Liver (tissue), 9 donors: ENCODE measurements around the gene SH3D19. TPM values are rescaled to one million over a fixed set of nuclear protein-coding genes. Genes with fewer than 3 reads are reported as not detected.

Experiments
- DNase-seq: peaks from one replicate; pipeline ENCODE4 v3.0.0-alpha.2; 2017; ENCODE audit warnings: low spot score
- H3K27ac ChIP-seq, 2 donors: one replicate each; pipeline ENCODE4 v1.7.0; 2013; ENCODE audit warnings: inconsistent platforms in 2 of 2, low read length in 2 of 2, control low read depth in 1 of 2, low read depth in 1 of 2, mild to moderate bottlenecking in 1 of 2
- H3K27me3 ChIP-seq, 4 donors: one replicate each; pipeline versions ENCODE4 v1.6.1 to v1.7.0; 2013; ENCODE audit warnings: low read length in 3 of 4, inconsistent platforms in 1 of 4, mild to moderate bottlenecking in 1 of 4, moderate library complexity in 1 of 4; ENCODE audit not compliant: control insufficient read depth in 4 of 4, insufficient read depth in 4 of 4
- H3K36me3 ChIP-seq, 4 donors: one replicate each; pipeline versions ENCODE4 v1.6.1 to v1.7.0; 2013; ENCODE audit warnings: low read length in 3 of 4, mild to moderate bottlenecking in 3 of 4, low read depth in 1 of 4, moderate library complexity in 1 of 4; ENCODE audit not compliant: control insufficient read depth in 4 of 4, insufficient read depth in 3 of 4
- H3K4me1 ChIP-seq, 4 donors: one replicate each; pipeline versions ENCODE4 v1.6.1 to v1.7.0; 2013; ENCODE audit warnings: low read length in 3 of 4, mild to moderate bottlenecking in 3 of 4, moderate library complexity in 1 of 4; ENCODE audit not compliant: control insufficient read depth in 4 of 4, insufficient read depth in 4 of 4
- H3K4me3 ChIP-seq, 3 donors: one replicate each; pipeline versions ENCODE4 v1.6.1 to v1.7.0; 2013; ENCODE audit warnings: low read length in 3 of 3, control low read depth in 1 of 3, low read depth in 1 of 3, mild to moderate bottlenecking in 1 of 3
- H3K9ac ChIP-seq, 2 donors: one replicate each; pipeline ENCODE4 v1.7.0; 2013; ENCODE audit warnings: low read length in 2 of 2, mild to moderate bottlenecking in 2 of 2, moderate library complexity in 2 of 2, control low read depth in 1 of 2, low read depth in 1 of 2
- H3K9me3 ChIP-seq, 4 donors: one replicate each; pipeline versions ENCODE4 v1.6.1 to v1.7.0; 2013; ENCODE audit warnings: low read length in 3 of 4; ENCODE audit not compliant: control insufficient read depth in 4 of 4
- ATF3 ChIP-seq: IDR thresholded peaks from 2 replicates; pipeline ENCODE4 v1.6.1; 2016; ENCODE audit warnings: antibody characterized with exemption
- CTCF ChIP-seq: fragments of 150-350 bp; IDR thresholded peaks from 2 replicates; pipeline ENCODE4 v1.5.1; 2017; ENCODE audit warnings: improper control_type of control experiment, low read depth, low read length; ENCODE audit not compliant: missing input control
- EGR1 ChIP-seq, 2 donors: IDR thresholded peaks; 2 replicates each; pipeline ENCODE4 v1.6.1; 2016 to 2018; ENCODE audit warnings: antibody characterized with exemption in 2 of 2, low read depth in 2 of 2
- FOXA1 ChIP-seq: IDR thresholded peaks from 2 replicates; pipeline ENCODE4 v1.6.1; 2016; ENCODE audit warnings: antibody characterized with exemption
- FOXA2 ChIP-seq: IDR thresholded peaks from 2 replicates; pipeline ENCODE4 v1.6.1; 2016; ENCODE audit warnings: antibody characterized with exemption
- GABPA ChIP-seq, 2 donors: IDR thresholded peaks in 1 of 2; conservative IDR thresholded peaks in 1 of 2; 2 replicates each; pipeline ENCODE4 v1.6.1; 2016; ENCODE audit warnings: antibody characterized with exemption in 2 of 2, mild to moderate bottlenecking in 1 of 2, moderate library complexity in 1 of 2
- HNF4A ChIP-seq, 2 donors: conservative IDR thresholded peaks; 2 replicates each; pipeline ENCODE4 v1.6.1; 2016; ENCODE audit warnings: antibody characterized with exemption in 2 of 2, mild to moderate bottlenecking in 2 of 2
- HNF4G ChIP-seq: IDR thresholded peaks from 2 replicates; pipeline ENCODE4 v1.6.1; 2016; ENCODE audit warnings: antibody characterized with exemption
- JUND ChIP-seq, 2 donors: IDR thresholded peaks; 2 replicates each; pipeline ENCODE4 v1.6.1; 2016; ENCODE audit warnings: antibody characterized with exemption in 2 of 2
- MAX ChIP-seq: IDR thresholded peaks from 2 replicates; pipeline ENCODE4 v1.6.1; 2016; ENCODE audit warnings: antibody characterized with exemption
- NR2F2 ChIP-seq: IDR thresholded peaks from 2 replicates; pipeline ENCODE4 v1.6.1; 2016; ENCODE audit warnings: antibody characterized with exemption
- RAD21 ChIP-seq, 2 donors: IDR thresholded peaks; 2 replicates each; pipeline ENCODE4 v1.6.1; 2016; ENCODE audit warnings: antibody characterized with exemption in 2 of 2, mild to moderate bottlenecking in 2 of 2
- RXRA ChIP-seq, 2 donors: IDR thresholded peaks; 2 replicates each; pipeline ENCODE4 v1.6.1; 2017 to 2018; ENCODE audit warnings: antibody characterized with exemption in 2 of 2, mild to moderate bottlenecking in 1 of 2
- SP1 ChIP-seq: IDR thresholded peaks from 2 replicates; pipeline ENCODE4 v1.6.1; 2018; ENCODE audit warnings: antibody characterized with exemption, mild to moderate bottlenecking
- TAF1 ChIP-seq: conservative IDR thresholded peaks from 2 replicates; pipeline ENCODE4 v1.6.1; 2016; ENCODE audit warnings: antibody characterized with exemption, mild to moderate bottlenecking
- YY1 ChIP-seq: IDR thresholded peaks from 2 replicates; pipeline ENCODE4 v1.6.1; 2016; ENCODE audit warnings: antibody characterized with exemption, mild to moderate bottlenecking
- ZBTB33 ChIP-seq: IDR thresholded peaks from 2 replicates; pipeline ENCODE4 v1.6.1; 2016; ENCODE audit warnings: antibody characterized with exemption
- WGBS: extraction: QIAGEN DNeasy Blood & Tissue Kit; methylation state at CpG from one replicate; pipeline ENCODE4 v1.1.7; 2013; 5-methylcytosine and 5-hydroxymethylcytosine counted together
- polyA plus RNA-seq, 2 donors: library from polyadenylated mRNA; stranded (reverse) in 1 of 2; unstranded in 1 of 2; fragments of 200-250 nt in 1 of 2; fragments of >200 nt in 1 of 2; fragmentation: Nextera tagmentation in 1 of 2; extraction: Ambion mirVana in 1 of 2; gene quantifications; one replicate each; pipeline versions ENCODE4 v1.2.1 to v1.2.3, GENCODE V29; 2013 to 2015
- total RNA-seq, 2 donors: library from RNA; depleted of rRNA; stranded (reverse); fragments of >200 nt; gene quantifications; one replicate each; pipeline ENCODE4 v1.2.3, GENCODE V29; 2014
- TF ChIP-seq, protein P1 (sequence below): IDR thresholded peaks from 2 replicates; pipeline ENCODE4 v1.6.1; 2016; ENCODE audit warnings: antibody characterized with exemption, mild to moderate bottlenecking
- donor health status: healthy.
- donor health status: healthy.
- donor health status: healthy.
- donor health status: healthy.
- donor health status: healthy.

SH3D19 gene
- total and polyA plus RNA-seq, 4 donors: 11.0 to 22.2 (median 17.1) TPM

GRCh38 chr4:151347490-151348235, 22.3 kb upstream of the SH3D19 start:
- Histone ChIP-seq H3K9ac (no peak overlapping the region), H3K9me3 (no peaks in the 10 kb centered on the region), H3K4me3 (no peak overlapping the region), H3K36me3 (no peaks in the 10 kb centered on the region), H3K4me1 (no peaks in the 10 kb centered on the region), H3K27ac (no peak overlapping the region), H3K27me3 (no peaks in the 10 kb centered on the region)
- 75% methylated on average over 9 of the region's 9 CpGs for WGBS
- TF ChIP-seq SP1: no peak
- TF ChIP-seq RAD21 (IDR thresholded peaks at IDR 0.05): no peak
- TF ChIP-seq CTCF: no peak
- no peak for TF ChIP-seq EGR1 (IDR thresholded peaks at IDR 0.05; ENCODE audit: low read depth in 2 of 2)
- TF ChIP-seq ATF3: no peak
- TF ChIP-seq FOXA1: no peak
- TF ChIP-seq FOXA2: no peak
- TF ChIP-seq JUND (IDR thresholded peaks at IDR 0.05): no peak
- no peak for TF ChIP-seq GABPA (IDR thresholded peaks at IDR 0.05 in 1 of 2, conservative IDR thresholded peaks at IDR 0.05 in 1 of 2)
- no peak for TF ChIP-seq HNF4A (conservative IDR thresholded peaks at IDR 0.05)
- TF ChIP-seq MAX: no peak
- TF ChIP-seq ZBTB33: no peak
- TF ChIP-seq NR2F2: no peak
- TF ChIP-seq, protein P1, sequence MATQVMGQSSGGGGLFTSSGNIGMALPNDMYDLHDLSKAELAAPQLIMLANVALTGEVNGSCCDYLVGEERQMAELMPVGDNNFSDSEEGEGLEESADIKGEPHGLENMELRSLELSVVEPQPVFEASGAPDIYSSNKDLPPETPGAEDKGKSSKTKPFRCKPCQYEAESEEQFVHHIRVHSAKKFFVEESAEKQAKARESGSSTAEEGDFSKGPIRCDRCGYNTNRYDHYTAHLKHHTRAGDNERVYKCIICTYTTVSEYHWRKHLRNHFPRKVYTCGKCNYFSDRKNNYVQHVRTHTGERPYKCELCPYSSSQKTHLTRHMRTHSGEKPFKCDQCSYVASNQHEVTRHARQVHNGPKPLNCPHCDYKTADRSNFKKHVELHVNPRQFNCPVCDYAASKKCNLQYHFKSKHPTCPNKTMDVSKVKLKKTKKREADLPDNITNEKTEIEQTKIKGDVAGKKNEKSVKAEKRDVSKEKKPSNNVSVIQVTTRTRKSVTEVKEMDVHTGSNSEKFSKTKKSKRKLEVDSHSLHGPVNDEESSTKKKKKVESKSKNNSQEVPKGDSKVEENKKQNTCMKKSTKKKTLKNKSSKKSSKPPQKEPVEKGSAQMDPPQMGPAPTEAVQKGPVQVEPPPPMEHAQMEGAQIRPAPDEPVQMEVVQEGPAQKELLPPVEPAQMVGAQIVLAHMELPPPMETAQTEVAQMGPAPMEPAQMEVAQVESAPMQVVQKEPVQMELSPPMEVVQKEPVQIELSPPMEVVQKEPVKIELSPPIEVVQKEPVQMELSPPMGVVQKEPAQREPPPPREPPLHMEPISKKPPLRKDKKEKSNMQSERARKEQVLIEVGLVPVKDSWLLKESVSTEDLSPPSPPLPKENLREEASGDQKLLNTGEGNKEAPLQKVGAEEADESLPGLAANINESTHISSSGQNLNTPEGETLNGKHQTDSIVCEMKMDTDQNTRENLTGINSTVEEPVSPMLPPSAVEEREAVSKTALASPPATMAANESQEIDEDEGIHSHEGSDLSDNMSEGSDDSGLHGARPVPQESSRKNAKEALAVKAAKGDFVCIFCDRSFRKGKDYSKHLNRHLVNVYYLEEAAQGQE: no peak
- no peak for TF ChIP-seq HNF4G
- no peak for TF ChIP-seq TAF1
- TF ChIP-seq YY1: no peak
- no peak for TF ChIP-seq RXRA (IDR thresholded peaks at IDR 0.05)
- DNase-seq: no peak
